HepG2 (cell line): ENCODE results near the gene DOCK1.

ENCODE experiments used
- USF2 ChIP-seq, 2 experiments: sonication (generic) in 1 of 2; formaldehyde crosslinking in 1 of 2; IDR thresholded peaks; 2 replicates each; pipeline versions ENCODE4 v1.5.1 to v1.6.1; 2011 to 2020; ENCODE audit warnings: borderline replicate concordance in 1 of 2, low read depth in 1 of 2, low read length in 1 of 2, mild to moderate bottlenecking in 1 of 2, missing genetic modification reagents in 1 of 2, moderate library complexity in 1 of 2
- TF ChIP-seq, protein P1 (sequence below): sonication (generic); formaldehyde crosslinking; IDR thresholded peaks from 2 replicates; pipeline ENCODE4 v1.5.0; 2020; ENCODE audit warnings: mild to moderate bottlenecking, missing genetic modification reagents, moderate library complexity

GRCh38 chr10:127135844-127136577 lies 230.8 kb downstream of the DOCK1 start:
- TF ChIP-seq, protein P1, sequence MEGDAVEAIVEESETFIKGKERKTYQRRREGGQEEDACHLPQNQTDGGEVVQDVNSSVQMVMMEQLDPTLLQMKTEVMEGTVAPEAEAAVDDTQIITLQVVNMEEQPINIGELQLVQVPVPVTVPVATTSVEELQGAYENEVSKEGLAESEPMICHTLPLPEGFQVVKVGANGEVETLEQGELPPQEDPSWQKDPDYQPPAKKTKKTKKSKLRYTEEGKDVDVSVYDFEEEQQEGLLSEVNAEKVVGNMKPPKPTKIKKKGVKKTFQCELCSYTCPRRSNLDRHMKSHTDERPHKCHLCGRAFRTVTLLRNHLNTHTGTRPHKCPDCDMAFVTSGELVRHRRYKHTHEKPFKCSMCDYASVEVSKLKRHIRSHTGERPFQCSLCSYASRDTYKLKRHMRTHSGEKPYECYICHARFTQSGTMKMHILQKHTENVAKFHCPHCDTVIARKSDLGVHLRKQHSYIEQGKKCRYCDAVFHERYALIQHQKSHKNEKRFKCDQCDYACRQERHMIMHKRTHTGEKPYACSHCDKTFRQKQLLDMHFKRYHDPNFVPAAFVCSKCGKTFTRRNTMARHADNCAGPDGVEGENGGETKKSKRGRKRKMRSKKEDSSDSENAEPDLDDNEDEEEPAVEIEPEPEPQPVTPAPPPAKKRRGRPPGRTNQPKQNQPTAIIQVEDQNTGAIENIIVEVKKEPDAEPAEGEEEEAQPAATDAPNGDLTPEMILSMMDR (CRISPR knock-in tag), result no peak
- TF ChIP-seq USF2 (IDR thresholded peaks at IDR 0.05; ENCODE audit: low read depth, low read length) (no peak), USF2 (CRISPR knock-in tag; IDR thresholded peaks at IDR 0.05; ENCODE audit: borderline replicate concordance) (no peak)
